GM19099 (cell line): ENCODE results near the gene CUL1.

Experiments used
- POLR2A ChIP-seq: IDR thresholded peaks from 3 replicates; pipeline ENCODE4 v1.6.1; 2011; ENCODE audit warnings: low read depth; ENCODE audit not compliant: insufficient read length; ENCODE audit errors: extremely low read depth

The CUL1 gene

GRCh38 chr7:148722340-148723165, 23.9 kb downstream of the CUL1 start:
- no peak for TF ChIP-seq POLR2A

- TF ChIP-seq POLR2A, result no peak
These were observed 24.5 kb downstream of the CUL1 start for GRCh38 chr7:148723166-148723559.

- TF ChIP-seq POLR2A, result no peak
These were observed 25.1 kb downstream of the CUL1 start for GRCh38 chr7:148723846-148724245.

GRCh38 chr7:148726385-148726784, 27.7 kb downstream of the CUL1 start:
- TF ChIP-seq POLR2A, result no peak

- TF ChIP-seq POLR2A, result no peak
These were observed 29.0 kb downstream of the CUL1 start for GRCh38 chr7:148727501-148728278.

- TF ChIP-seq POLR2A, result no peak
These were observed 31.5 kb downstream of the CUL1 start for GRCh38 chr7:148729984-148730733.

- TF ChIP-seq POLR2A, result no peak
These were observed 34.2 kb downstream of the CUL1 start for GRCh38 chr7:148732862-148733261.

- TF ChIP-seq POLR2A, result no peak
These were observed 34.8 kb downstream of the CUL1 start for GRCh38 chr7:148733496-148733895.

GRCh38 chr7:148735141-148735540, 36.4 kb downstream of the CUL1 start:
- TF ChIP-seq POLR2A, result no peak

GRCh38 chr7:148735967-148736366, 37.3 kb downstream of the CUL1 start:
- no peak for TF ChIP-seq POLR2A

GRCh38 chr7:148738737-148739535, 40.2 kb downstream of the CUL1 start:
- no peak for TF ChIP-seq POLR2A

GRCh38 chr7:148746135-148746534, 47.4 kb downstream of the CUL1 start:
- no peak for TF ChIP-seq POLR2A

- TF ChIP-seq POLR2A, result no peak
These were observed 48.6 kb downstream of the CUL1 start for GRCh38 chr7:148747274-148747673.

- TF ChIP-seq POLR2A, result no peak
These were observed 52.0 kb downstream of the CUL1 start for GRCh38 chr7:148750442-148751355.

- TF ChIP-seq POLR2A, result no peak
These were observed 54.5 kb downstream of the CUL1 start for GRCh38 chr7:148753224-148753623.
